ENCODE results near the gene SERPINA4. TPM values are rescaled to one million over a fixed set of nuclear protein-coding genes. Genes with fewer than 3 reads are reported as not detected.
A peak's percentile ranks its signal among the peaks of the same experiment; 100 is the strongest.

The SERPINA4 gene
- total and polyA plus RNA-seq, 2 experiments from 2014 or later: not detected

DNA sequence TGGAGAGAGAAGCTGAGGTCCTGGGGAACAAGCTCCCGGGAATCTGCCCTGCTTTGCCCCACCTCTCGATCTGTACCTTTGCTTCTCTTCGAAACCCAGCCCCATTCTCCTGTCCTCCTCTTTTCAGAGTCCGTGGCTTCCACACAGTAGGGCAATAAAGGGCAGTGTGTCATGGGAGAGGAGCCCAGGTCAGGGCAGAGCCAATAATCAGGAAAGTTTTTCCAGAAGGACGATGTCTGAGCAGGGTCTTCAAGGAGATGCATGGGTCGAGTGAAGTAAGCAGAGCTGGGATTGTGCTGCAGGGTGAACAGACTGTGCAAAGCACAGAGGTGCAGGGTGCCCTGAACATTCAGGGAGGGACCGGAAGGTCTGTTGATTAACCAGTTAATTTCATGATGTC is 22.1 kb upstream of the SERPINA4 start:
- no peaks in the 10 kb centered on the region for H3K4me1 ChIP-seq (ENCODE audit: low read depth)
- H3K36me3 ChIP-seq: no peaks in the 10 kb centered on the region
- H3K4me3 ChIP-seq: no peak overlapping the region
- H3K27ac ChIP-seq: no peak overlapping the region
- H3K27me3 ChIP-seq: no peaks in the 10 kb centered on the region
- TF ChIP-seq, protein P1, sequence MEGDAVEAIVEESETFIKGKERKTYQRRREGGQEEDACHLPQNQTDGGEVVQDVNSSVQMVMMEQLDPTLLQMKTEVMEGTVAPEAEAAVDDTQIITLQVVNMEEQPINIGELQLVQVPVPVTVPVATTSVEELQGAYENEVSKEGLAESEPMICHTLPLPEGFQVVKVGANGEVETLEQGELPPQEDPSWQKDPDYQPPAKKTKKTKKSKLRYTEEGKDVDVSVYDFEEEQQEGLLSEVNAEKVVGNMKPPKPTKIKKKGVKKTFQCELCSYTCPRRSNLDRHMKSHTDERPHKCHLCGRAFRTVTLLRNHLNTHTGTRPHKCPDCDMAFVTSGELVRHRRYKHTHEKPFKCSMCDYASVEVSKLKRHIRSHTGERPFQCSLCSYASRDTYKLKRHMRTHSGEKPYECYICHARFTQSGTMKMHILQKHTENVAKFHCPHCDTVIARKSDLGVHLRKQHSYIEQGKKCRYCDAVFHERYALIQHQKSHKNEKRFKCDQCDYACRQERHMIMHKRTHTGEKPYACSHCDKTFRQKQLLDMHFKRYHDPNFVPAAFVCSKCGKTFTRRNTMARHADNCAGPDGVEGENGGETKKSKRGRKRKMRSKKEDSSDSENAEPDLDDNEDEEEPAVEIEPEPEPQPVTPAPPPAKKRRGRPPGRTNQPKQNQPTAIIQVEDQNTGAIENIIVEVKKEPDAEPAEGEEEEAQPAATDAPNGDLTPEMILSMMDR (IDR thresholded peaks at IDR 0.05; ENCODE audit: low read depth, low read length): no peak
- H3K9me3 ChIP-seq (ENCODE audit: low read depth): no peaks in the 10 kb centered on the region
- no peak for DNase-seq (ENCODE audit: low read depth in 1 of 2, low spot score in 1 of 2)

DNA sequence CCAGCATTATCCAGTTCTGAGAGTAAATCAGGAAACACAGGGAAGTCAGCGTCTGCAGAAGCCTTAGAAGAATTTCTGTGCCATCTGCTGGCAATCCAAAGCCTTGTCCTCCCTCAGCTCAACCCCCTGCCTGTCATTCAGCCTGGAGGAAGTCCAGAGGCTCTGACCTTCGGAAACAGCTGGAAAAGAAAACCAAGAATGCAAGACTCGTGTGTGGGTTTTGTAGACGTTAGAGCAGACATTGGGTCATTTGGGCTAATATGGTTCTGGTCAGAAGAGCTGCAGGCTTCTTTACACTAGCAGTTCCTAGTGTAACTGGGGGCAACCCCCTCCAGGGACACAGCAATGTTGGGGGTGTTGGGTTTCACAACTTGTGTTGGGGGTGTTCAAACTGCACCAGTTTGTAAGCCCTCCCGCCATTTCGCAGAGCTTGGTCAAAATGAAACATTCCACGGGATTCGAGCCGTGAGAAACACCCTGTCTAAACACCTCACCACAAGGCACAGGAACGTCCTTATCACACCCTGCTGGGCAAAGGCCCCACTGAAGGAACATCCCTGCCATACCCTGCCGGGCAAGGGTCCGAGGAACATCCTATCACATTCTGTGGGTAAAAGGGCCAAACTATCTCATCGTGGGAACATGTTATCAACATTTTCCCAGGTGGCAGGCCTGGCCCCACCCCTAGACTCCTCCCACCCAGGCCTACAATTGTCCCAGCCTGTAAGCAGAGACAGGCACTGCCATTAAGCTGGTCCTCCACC is 21.0 kb upstream of the SERPINA4 start:
- H3K27me3 ChIP-seq: no peaks in the 10 kb centered on the region
- no peak overlapping the region for H3K4me3 ChIP-seq
- H3K9me3 ChIP-seq (ENCODE audit: low read depth): no peaks in the 10 kb centered on the region
- no peak overlapping the region for H3K27ac ChIP-seq
- H3K36me3 ChIP-seq: no peaks in the 10 kb centered on the region
- TF ChIP-seq, protein P1 (IDR thresholded peaks at IDR 0.05; ENCODE audit: low read depth, low read length): peak; percentile 37
- DNase-seq (ENCODE audit: low read depth in 1 of 2, low spot score in 1 of 2): peak in 1 of 2 donors; percentile 82
- H3K4me1 ChIP-seq (ENCODE audit: low read depth): no peaks in the 10 kb centered on the region

DNA sequence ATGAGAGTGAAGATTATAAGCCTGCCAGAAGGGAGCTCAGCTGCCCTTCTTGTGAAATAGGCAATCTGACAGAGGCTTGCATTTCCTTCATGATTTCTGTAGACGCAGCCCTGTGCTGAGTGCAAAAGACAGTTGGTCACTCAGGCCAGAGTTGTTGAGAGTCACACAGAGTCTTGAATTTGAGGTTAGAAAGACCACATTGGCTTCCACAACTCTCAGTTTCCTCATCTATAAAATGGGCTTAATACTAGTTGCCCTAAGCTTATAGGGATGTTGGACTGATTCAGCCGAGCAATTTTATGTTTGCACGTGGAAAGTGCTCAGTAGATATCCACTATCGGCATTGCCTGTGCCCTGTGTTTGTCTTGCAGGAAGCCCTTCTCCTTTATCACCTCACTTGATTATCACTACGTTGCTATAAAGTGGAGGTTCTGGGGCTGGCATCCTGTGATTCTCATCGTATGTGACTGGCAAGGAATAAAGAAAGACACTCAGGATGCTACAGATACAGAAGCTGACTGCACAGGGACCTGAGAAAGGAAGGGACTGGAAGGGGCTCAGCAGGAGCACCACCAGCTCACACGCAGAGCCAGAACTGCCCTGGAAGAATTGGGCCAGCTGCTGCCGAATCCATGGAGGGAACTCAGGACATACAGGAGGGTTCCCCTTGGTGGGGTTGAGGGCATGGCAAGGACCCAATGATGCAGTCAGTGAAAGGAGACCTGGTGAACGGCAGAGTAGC is 19.8 kb upstream of the SERPINA4 start:
- TF ChIP-seq, protein P1 (IDR thresholded peaks at IDR 0.05; ENCODE audit: low read depth, low read length): no peak
- no peaks in the 10 kb centered on the region for H3K4me1 ChIP-seq (ENCODE audit: low read depth)
- peak in 1 of 2 donors; percentile 34 for DNase-seq (ENCODE audit: low read depth in 1 of 2, low spot score in 1 of 2)
- no peaks in the 10 kb centered on the region for H3K36me3 ChIP-seq
- H3K4me3 ChIP-seq: no peak overlapping the region
- no peak overlapping the region for H3K27ac ChIP-seq
- H3K27me3 ChIP-seq: no peaks in the 10 kb centered on the region
- no peaks in the 10 kb centered on the region for H3K9me3 ChIP-seq (ENCODE audit: low read depth)

DNA sequence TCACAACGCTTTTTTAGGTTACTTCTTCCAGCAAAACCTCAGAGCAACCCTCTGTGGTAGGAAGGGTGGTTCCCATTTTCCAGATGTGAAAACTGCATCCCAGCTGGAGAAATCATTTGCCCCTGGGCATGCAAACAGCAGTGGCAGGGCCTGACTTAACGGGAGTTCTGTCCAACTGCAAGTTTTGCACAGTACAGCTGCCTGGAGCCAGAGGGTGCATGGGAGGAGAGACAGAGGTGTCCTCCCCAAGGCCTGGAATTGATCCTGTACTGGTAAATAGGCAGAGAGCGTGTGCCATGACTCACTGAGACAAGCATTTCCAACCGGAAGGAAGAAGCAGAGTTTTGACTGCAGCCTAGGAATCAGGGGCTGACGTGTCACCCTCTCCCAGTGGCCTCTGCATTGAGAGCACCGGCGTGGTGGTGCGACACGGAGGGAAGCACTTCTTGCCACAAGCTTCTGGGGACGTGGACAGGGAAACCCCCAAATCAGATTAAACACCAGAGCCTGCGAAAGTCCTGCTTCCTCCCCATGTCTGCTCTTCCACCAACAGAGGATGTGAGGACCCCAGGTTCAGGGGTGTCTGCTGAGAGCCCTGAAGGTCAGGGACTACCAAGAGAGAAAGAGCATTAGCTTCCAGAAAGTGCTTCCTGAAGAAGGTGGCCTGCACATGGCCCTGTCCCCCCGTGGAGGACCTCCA is 19.0 kb upstream of the SERPINA4 start:
- Histone ChIP-seq H3K36me3 (no peaks in the 10 kb centered on the region), H3K27me3 (no peaks in the 10 kb centered on the region), H3K27ac (no peak overlapping the region), H3K4me3 (no peak overlapping the region), H3K4me1 (ENCODE audit: low read depth) (no peaks in the 10 kb centered on the region), H3K9me3 (ENCODE audit: low read depth) (no peaks in the 10 kb centered on the region)
- DNase-seq (ENCODE audit: low read depth in 1 of 2, low spot score in 1 of 2): peak in 1 of 2 donors; percentile 59
- TF ChIP-seq, protein P1 (IDR thresholded peaks at IDR 0.05; ENCODE audit: low read depth, low read length): no peak

DNA sequence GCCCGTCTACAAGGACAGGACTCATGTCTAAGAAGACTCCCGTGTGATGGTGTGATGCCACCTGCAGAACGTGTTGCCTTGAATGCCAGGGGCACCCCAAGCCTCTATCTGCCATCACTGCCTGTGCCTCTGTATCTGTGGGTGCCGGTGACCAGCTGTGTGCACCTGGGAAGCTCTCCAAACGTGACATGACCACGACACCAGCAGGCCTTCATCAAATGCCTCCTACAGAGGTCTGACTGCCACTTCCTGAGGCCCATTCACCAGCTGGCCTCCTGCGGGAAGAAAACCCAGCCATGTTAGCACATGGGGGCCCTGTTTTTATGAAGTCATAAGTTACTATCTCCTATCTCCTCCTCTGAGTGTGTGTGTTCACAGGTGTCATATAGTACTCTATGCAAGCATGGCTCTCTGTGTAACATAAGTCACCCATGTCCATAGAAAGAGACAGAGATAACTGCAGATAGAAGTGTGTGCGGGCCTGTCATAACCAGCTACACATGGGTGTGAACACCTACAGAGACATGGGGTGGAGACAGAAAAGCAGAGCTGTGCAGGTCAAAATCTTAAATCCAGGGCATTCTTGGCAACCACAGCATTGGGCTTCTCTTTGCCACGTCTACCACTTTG is 18.3 kb upstream of the SERPINA4 start:
- Histone ChIP-seq H3K36me3 (no peaks in the 10 kb centered on the region), H3K9me3 (ENCODE audit: low read depth) (no peaks in the 10 kb centered on the region), H3K27me3 (no peaks in the 10 kb centered on the region), H3K4me3 (no peak overlapping the region), H3K27ac (no peak overlapping the region), H3K4me1 (ENCODE audit: low read depth) (no peaks in the 10 kb centered on the region)
- TF ChIP-seq, protein P1 (IDR thresholded peaks at IDR 0.05; ENCODE audit: low read depth, low read length): no peak
- no peak for DNase-seq (ENCODE audit: low read depth in 1 of 2, low spot score in 1 of 2)
